Gastroesophageal sphincter (tissue), 4 donors: Measurements from ENCODE around the gene ATXN2L. TPM values are rescaled to one million over a fixed set of nuclear protein-coding genes. Genes with fewer than 3 reads are reported as not detected.
"Not testable (repeated sequence)": the region's sequence is repeated elsewhere in the genome, so short reads cannot be mapped to it uniquely, and the experiment has no call there.

Experiments
- ATAC-seq: fragments of 150-250 bp; one replicate; pipeline ENCODE4 v1.9.1; 2016; ENCODE audit warnings: mild to moderate bottlenecking, moderate library complexity
- H3K27ac ChIP-seq, 4 donors: fragments of 200-600 bp; sonication (generic) in 3 of 4; 1 replicate in 3 of 4; 2 replicates in 1 of 4; pipeline ENCODE4 v1.5.1; 2016 to 2019
- H3K27me3 ChIP-seq: fragments of 200-600 bp; sonication (generic); one replicate; pipeline ENCODE4 v1.5.1; 2019
- H3K36me3 ChIP-seq, 2 donors: fragments of 200-600 bp; sonication (generic); one replicate each; pipeline ENCODE4 v1.5.1; 2019; ENCODE audit warnings: control low read depth in 1 of 2
- H3K4me1 ChIP-seq, 3 donors: fragments of 200-600 bp; sonication (generic); 1 replicate in 2 of 3; 2 replicates in 1 of 3; pipeline ENCODE4 v1.5.1; 2016 to 2019; ENCODE audit warnings: control low read depth in 2 of 3
- H3K4me3 ChIP-seq, 2 donors: fragments of 200-600 bp; sonication (generic); one replicate each; pipeline ENCODE4 v1.5.1; 2019; ENCODE audit warnings: mild to moderate bottlenecking in 1 of 2, moderate library complexity in 1 of 2
- H3K9me3 ChIP-seq, 3 donors: fragments of 200-600 bp; sonication (generic); one replicate each; pipeline ENCODE4 v1.5.1; 2017 to 2019; ENCODE audit warnings: control low read depth in 2 of 3
- CTCF ChIP-seq, 4 experiments: fragments of 200-600 bp in 2 of 4; fragments of 450-650 bp in 2 of 4; sonication (generic) in 1 of 4; IDR thresholded peaks; one replicate each; pipeline ENCODE4 v1.5.1; 2017 to 2019; ENCODE audit warnings: antibody characterized with exemption in 4 of 4, mild to moderate bottlenecking in 2 of 4, moderate library complexity in 2 of 4
- EP300 ChIP-seq: sonication (generic); formaldehyde crosslinking; IDR thresholded peaks from one replicate; pipeline ENCODE4 v1.6.1; 2017; ENCODE audit warnings: antibody characterized with exemption, mild to moderate bottlenecking
- POLR2A ChIP-seq, 2 donors: fragments of 450-650 bp; IDR thresholded peaks; one replicate each; pipeline ENCODE4 v1.6.1; 2017; ENCODE audit warnings: antibody characterized with exemption in 2 of 2, mild to moderate bottlenecking in 2 of 2, moderate library complexity in 1 of 2
- POLR2AphosphoS5 ChIP-seq: sonication (generic); formaldehyde crosslinking; IDR thresholded peaks from one replicate; pipeline ENCODE4 v1.6.1; 2017; ENCODE audit warnings: antibody characterized with exemption
- WGBS, 2 donors: methylation state at CpG; one replicate each; pipeline ENCODE4 v1.1.5; 2018; ENCODE audit warnings: low coverage in 1 of 2; 5-methylcytosine and 5-hydroxymethylcytosine counted together
- total RNA-seq, 4 donors: library from RNA; depleted of rRNA; stranded (reverse); fragments of >200 nt; gene quantifications; one replicate each; pipeline ENCODE4 v1.1.0, GENCODE V29; 2016

Gene ATXN2L, protein sequence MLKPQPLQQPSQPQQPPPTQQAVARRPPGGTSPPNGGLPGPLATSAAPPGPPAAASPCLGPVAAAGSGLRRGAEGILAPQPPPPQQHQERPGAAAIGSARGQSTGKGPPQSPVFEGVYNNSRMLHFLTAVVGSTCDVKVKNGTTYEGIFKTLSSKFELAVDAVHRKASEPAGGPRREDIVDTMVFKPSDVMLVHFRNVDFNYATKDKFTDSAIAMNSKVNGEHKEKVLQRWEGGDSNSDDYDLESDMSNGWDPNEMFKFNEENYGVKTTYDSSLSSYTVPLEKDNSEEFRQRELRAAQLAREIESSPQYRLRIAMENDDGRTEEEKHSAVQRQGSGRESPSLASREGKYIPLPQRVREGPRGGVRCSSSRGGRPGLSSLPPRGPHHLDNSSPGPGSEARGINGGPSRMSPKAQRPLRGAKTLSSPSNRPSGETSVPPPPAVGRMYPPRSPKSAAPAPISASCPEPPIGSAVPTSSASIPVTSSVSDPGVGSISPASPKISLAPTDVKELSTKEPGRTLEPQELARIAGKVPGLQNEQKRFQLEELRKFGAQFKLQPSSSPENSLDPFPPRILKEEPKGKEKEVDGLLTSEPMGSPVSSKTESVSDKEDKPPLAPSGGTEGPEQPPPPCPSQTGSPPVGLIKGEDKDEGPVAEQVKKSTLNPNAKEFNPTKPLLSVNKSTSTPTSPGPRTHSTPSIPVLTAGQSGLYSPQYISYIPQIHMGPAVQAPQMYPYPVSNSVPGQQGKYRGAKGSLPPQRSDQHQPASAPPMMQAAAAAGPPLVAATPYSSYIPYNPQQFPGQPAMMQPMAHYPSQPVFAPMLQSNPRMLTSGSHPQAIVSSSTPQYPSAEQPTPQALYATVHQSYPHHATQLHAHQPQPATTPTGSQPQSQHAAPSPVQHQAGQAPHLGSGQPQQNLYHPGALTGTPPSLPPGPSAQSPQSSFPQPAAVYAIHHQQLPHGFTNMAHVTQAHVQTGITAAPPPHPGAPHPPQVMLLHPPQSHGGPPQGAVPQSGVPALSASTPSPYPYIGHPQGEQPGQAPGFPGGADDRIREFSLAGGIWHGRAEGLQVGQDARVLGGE
- 10 to 100 TPM; 44.4 to 65.1 (median 56.9) TPM for total RNA-seq

DNA sequence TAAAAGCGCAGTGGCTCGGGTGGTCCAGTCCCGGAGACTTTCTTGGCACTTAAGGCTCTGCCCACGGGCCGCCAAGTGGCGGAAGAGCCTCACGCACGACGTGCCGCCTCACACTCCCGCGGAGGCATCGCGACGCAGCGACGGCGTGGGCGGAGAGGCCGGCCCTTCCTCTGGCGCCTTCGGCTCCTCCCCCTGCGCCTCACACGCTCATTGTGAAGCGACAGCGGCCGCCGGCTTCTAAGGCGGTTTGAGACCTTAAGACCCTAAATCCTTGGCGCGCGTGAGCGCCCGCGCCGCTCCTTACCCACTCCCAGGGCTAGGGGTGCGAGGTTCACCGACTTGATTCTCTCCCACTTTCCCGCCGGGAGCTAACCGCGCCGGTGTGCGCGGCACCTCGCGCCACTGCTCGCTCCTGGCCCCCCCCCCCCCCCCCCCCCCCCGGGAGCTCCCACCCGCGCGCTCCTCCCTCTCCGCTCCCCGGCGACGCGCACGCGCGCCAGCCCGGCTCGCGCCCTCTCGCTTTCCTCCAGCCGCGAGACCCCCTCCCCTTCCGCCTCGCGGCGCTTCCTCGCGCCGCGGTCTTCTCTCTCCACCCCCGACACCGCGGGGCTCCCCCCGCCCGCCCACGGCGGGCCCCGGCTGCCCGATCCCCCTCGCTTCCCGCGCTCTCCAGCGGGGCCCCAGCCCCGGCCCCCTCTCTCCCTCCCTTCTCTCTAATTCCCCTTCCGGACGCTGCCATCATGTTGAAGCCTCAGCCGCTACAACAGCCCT, at the start of gene ATXN2L:
TSS of gene ATXN2L (plus strand) at position 480 of the 771 bp plus-strand sequence. CDS start at position 741, 261 bp downstream.
- 0% methylated on average over 3 to 4 of the region's 91 CpGs for WGBS, 2 donors

DNA sequence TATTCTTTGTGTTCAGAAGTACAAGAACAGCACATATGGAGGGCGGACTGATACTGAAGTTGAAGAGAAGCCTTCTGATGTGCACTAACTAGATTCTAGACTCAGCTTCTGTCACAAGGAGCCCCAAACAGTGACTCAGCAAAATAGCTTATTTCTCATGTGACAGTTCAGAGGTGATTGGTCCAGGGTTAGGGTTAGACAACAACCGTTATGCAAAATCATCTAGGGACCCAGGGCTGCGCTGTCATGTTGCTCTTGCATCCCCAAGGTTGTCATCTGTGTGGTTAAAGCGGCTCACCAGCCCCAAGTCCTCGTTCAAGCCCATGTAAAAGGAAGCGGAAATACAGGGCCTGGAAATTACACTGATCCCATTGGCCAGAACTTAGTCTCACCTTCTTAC, 41.1 kb upstream of the ATXN2L start:
- ATAC-seq, H3K36me3 ChIP-seq, H3K4me3 ChIP-seq, H3K27me3 ChIP-seq, H3K9me3 ChIP-seq, H3K4me1 ChIP-seq, H3K27ac ChIP-seq: not testable (repeated sequence)
- WGBS, 2 donors: no CpG with 5 or more reads among the region's 6 CpGs

More for the DNA sequence above, at the start of gene ATXN2L:
- peaks cover 0 to 37% (median 12%) of the 10 kb centered on the region in 3 donors for H3K4me1 ChIP-seq
- no peaks in the 10 kb centered on the region for H3K9me3 ChIP-seq
- peak within 1 kb of the TSS; percentile 98 to 100 for H3K4me3 ChIP-seq
- H3K36me3 ChIP-seq: peaks cover 0 to 27% of the 10 kb centered on the region in 2 donors
- peak within 1 kb of the TSS; percentile 98 to 100 (median 100) for H3K27ac ChIP-seq
- no peaks in the 10 kb centered on the region for H3K27me3 ChIP-seq
- ATAC-seq: peak; percentile 77
- TF ChIP-seq EP300 (no peak), CTCF (IDR thresholded peaks at IDR 0.05) (peak in 3 of 4 experiments; percentile 3 to 69 (median 64)), POLR2A (IDR thresholded peaks at IDR 0.05) (peak; percentile 66 to 81), POLR2AphosphoS5 (peak; percentile 94)

- H3K9me3 ChIP-seq, H3K4me1 ChIP-seq: not testable (repeated sequence)
- no CpG with 5 or more reads among the region's 4 CpGs for WGBS, 2 donors
These were observed 40.4 kb upstream of the ATXN2L start for GRCh38 chr16:28782357-28782756.

GRCh38 chr16:28802235-28803019, 20.4 kb upstream of the ATXN2L start:
- peak overlapping the region in 1 of 2 donors; percentile 12 for H3K4me3 ChIP-seq
- not testable (repeated sequence) for H3K36me3 ChIP-seq, H3K9me3 ChIP-seq, H3K27ac ChIP-seq, H3K27me3 ChIP-seq, H3K4me1 ChIP-seq
- no CpG with 5 or more reads among the region's 13 CpGs for WGBS, 2 donors
- peak; percentile 22 to 55 (median 52) for TF ChIP-seq CTCF (IDR thresholded peaks at IDR 0.05)
- ATAC-seq: peak; percentile 90

More at GRCh38 chr16:28782357-28782756, 40.4 kb upstream of the ATXN2L start:
- not testable (repeated sequence) for ATAC-seq, H3K27me3 ChIP-seq, H3K4me3 ChIP-seq, H3K27ac ChIP-seq, H3K36me3 ChIP-seq

- not testable (repeated sequence) for H3K27me3 ChIP-seq, H3K27ac ChIP-seq, H3K9me3 ChIP-seq, H3K4me3 ChIP-seq, H3K4me1 ChIP-seq, ATAC-seq, H3K36me3 ChIP-seq
- no CpG with 5 or more reads among the region's 11 CpGs for WGBS, 2 donors
These were observed 15.2 kb upstream of the ATXN2L start for GRCh38 chr16:28807445-28808120.
